Large intestine (tissue), 3 donors: ENCODE results near the gene FHOD1. TPM values are rescaled to one million over a fixed set of nuclear protein-coding genes. Genes with fewer than 3 reads are reported as not detected.

Experiments used
- DNase-seq, 2 donors: peaks; one replicate each; pipeline versions ENCODE4 v3.0.0 to v3.0.0-alpha.2; 2013
- H3K27ac ChIP-seq: one replicate; pipeline ENCODE4 v1.5.1; 2013; ENCODE audit warnings: low read length
- H3K27me3 ChIP-seq: 2 replicates; pipeline ENCODE4 v1.6.1; 2013; ENCODE audit warnings: low read length; ENCODE audit not compliant: control insufficient read depth, insufficient read depth
- H3K36me3 ChIP-seq: 2 replicates; pipeline ENCODE4 v1.6.1; 2013; ENCODE audit warnings: low read length; ENCODE audit not compliant: control insufficient read depth, insufficient read depth
- H3K4me1 ChIP-seq: one replicate; pipeline ENCODE4 v1.6.1; 2013; ENCODE audit warnings: low read length; ENCODE audit not compliant: control insufficient read depth, insufficient read depth
- H3K4me3 ChIP-seq: one replicate; pipeline ENCODE4 v1.5.1; 2013; ENCODE audit warnings: low read length
- H3K9me3 ChIP-seq: one replicate; pipeline ENCODE4 v1.6.1; 2013; ENCODE audit warnings: mild to moderate bottlenecking, low read depth, low read length, moderate library complexity; ENCODE audit not compliant: control insufficient read depth
- WGBS: methylation state at CpG from one replicate; pipeline ENCODE4 v1.1.5; 2013; ENCODE audit warnings: low lambda C conversion rate; ENCODE audit not compliant: insufficient coverage; 5-methylcytosine and 5-hydroxymethylcytosine counted together
- polyA plus RNA-seq: library from polyadenylated mRNA; unstranded; fragments of 120-200 nt; gene quantifications from one replicate; pipeline ENCODE4 v1.2.1, GENCODE V29; 2013

The FHOD1 gene
- polyA plus RNA-seq, 1 donor, result 13.8 TPM

DNA sequence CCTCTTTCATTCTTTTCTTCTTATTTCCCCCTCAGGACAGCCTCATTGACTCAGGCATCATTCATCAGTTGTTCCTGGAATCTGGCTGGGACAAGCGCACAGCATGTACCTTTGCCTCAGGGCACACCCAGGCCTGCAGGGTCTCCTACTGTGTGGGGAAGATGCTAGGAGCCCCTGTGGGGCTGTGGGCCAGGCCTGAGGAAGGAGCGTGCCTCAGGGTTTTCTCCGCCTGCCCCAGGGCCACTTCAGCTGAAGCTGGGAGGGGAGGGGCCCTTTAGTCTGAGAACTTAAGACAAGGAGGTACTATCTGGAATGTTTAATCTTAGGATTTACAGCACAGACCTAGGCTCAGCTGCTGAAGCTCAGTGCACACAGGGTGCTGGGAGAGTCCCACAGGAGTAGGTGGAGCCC, 40.4 kb downstream of the FHOD1 start:
- H3K4me1 ChIP-seq, result no peaks in the 10 kb centered on the region
- H3K9me3 ChIP-seq, result no peaks in the 10 kb centered on the region
- DNase-seq, result no peak
- no peak overlapping the region for H3K4me3 ChIP-seq
- WGBS, result no CpG with 5 or more reads among the region's 3 CpGs
- H3K36me3 ChIP-seq, result peaks cover 29% of the 10 kb centered on the region
- H3K27ac ChIP-seq, result no peak overlapping the region
- H3K27me3 ChIP-seq, result no peaks in the 10 kb centered on the region

DNA sequence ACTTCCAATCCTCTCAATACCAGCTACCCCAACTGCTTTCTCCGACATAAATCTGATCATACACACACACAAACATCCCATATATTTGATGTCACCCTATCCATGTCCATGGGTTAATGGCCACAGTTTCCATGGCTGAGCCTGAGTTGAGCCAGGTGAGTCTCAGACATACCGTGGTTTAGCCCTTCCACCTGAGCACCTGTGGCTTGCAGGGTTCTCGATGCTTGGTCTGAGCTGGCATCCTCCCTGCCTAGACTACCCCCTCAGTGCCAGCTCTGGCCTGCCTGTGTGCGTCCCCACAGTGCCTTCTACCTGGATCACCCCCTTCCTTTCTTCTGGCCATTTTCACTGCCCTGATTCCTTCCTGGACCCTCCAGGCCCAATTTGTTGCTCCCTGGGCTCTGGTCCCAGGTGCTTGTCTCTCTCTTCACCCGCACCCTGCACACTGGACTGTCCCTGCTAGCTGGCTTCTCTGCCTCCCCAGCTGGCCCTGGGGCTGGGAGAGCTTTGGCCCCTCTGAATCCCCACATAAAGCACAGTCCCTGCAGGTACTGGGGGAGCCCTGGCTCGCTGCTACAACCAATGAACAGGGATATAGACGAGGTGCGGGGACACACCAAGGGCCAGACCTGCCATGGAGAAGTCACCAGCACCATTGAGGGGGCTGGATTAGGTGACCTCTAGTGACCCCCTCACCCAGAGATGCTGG, 41.0 kb downstream of the FHOD1 start:
- Histone ChIP-seq H3K9me3 (no peaks in the 10 kb centered on the region), H3K4me3 (no peak overlapping the region), H3K27me3 (no peaks in the 10 kb centered on the region), H3K4me1 (no peaks in the 10 kb centered on the region), H3K27ac (no peak overlapping the region), H3K36me3 (peaks cover 34% of the 10 kb centered on the region)
- no peak for DNase-seq
- WGBS, result no CpG with 5 or more reads among the region's 8 CpGs

DNA sequence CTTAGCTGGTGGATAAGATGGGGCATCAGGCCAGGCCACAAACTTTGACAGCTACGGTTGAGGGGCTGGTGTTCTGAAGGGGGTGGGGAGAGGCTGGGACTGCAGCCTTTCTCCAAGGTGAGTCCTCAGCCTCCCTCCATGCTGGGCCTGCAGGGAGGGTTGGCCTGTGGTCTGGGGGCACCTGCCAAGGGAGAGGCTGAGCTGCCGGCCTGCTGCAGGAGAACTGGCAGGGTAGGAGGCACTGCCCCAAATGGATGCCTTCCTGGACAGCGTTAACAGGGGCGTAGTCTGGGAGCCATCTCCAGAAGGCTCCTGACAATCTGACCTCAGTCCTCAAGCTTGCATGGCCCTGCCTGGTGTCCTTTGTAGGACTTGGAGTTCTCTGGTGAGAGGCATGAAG, 43.2 kb downstream of the FHOD1 start:
- peaks cover 6% of the 10 kb centered on the region for H3K4me1 ChIP-seq
- no peaks in the 10 kb centered on the region for H3K27me3 ChIP-seq
- H3K9me3 ChIP-seq, result no peaks in the 10 kb centered on the region
- H3K27ac ChIP-seq, result no peak overlapping the region
- peaks cover 39% of the 10 kb centered on the region for H3K36me3 ChIP-seq
- WGBS, result no CpG with 5 or more reads among the region's 4 CpGs
- no peak overlapping the region for H3K4me3 ChIP-seq
- DNase-seq, result no peak

DNA sequence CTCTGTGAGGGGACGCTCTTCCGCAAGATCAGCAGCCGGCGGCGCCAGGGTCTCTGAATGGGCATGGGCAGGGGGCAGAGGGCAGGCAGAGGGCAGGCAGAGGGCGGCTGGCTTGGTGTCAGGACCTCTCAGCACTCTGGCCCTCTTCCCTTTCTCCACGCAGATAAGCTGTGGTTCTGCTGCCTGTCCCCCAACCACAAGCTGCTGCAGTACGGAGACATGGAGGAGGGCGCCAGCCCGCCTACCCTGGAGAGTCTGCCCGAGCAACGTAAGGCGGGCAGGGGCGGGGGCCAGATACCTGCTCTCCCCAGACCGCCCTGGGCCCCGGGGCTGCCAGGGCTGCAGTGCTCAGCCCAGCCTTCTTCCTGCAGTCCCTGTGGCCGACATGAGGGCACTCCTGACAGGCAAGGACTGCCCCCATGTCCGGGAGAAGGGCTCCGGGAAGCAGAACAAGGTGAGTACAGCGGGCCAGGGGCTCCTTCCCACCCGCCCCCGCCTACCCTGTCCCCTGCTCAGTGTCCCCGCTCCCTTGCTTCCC, 44.3 kb downstream of the FHOD1 start:
- DNase-seq, result no peak
- no CpG with 5 or more reads among the region's 23 CpGs for WGBS
- H3K4me1 ChIP-seq, result peaks cover 12% of the 10 kb centered on the region
- H3K9me3 ChIP-seq, result no peaks in the 10 kb centered on the region
- peaks cover 42% of the 10 kb centered on the region for H3K36me3 ChIP-seq
- no peak overlapping the region for H3K27ac ChIP-seq
- no peaks in the 10 kb centered on the region for H3K27me3 ChIP-seq
- no peak overlapping the region for H3K4me3 ChIP-seq

DNA sequence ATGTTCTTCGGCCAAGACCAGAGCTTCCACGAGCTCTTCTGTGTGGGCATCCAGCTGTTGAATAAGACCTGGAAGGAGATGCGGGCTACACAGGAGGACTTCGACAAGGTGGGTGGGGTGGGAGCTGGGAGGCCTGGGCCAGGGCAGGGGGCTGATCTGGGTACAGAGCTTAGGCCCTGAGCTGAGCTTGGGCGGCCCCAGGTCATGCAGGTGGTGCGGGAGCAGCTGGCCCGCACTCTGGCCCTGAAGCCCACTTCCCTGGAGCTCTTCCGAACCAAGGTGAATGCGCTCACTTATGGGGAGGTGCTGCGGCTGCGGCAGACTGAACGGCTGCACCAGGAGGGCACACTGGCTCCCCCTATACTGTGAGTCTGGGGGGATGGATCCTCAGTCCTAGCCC, 44.9 kb downstream of the FHOD1 start:
- no peak overlapping the region for H3K4me3 ChIP-seq
- H3K4me1 ChIP-seq, result peaks cover 18% of the 10 kb centered on the region
- no peaks in the 10 kb centered on the region for H3K27me3 ChIP-seq
- no peak for DNase-seq
- H3K27ac ChIP-seq, result no peak overlapping the region
- no peaks in the 10 kb centered on the region for H3K9me3 ChIP-seq
- peaks cover 48% of the 10 kb centered on the region for H3K36me3 ChIP-seq
- WGBS, result no CpG with 5 or more reads among the region's 12 CpGs

DNA sequence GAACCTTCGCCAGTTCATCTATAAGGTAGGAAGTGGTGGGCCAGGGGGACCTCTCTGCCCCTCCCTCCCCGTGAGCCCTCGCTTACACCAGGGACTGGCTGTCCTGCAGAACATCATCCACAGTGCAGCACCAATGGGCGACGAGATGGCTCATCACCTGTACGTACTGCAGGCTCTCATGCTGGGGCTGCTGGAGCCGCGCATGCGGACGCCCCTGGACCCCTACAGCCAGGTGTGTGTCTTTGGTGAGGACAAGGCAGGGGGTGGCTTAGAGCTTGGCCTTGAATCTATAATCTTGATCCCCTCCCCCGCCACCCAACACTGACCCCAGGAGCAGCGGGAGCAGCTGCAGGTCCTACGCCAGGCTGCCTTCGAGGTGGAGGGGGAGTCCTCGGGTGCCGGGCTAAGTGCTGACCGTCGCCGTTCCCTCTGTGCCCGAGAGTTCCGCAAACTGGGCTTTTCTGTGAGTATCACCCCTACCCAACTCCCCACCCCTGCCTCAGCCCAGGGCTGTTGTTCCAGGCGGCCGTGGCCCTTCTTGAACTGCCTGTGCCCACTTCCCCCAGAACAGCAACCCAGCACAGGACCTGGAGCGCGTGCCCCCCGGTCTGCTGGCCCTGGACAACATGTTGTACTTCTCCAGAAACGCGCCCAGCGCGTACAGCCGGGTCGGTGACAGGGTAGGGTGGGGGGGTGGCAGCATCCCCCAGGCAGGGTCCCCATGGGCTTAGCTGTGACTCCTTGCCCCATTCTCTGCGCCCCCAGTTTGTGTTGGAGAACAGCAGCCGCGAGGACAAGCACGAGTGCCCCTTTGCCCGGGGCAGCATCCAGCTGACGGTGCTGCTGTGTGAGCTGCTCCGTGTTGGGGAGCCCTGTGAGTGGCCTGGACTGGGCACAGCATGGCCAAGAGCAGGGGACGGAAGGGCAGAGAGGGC, 45.6 kb downstream of the FHOD1 start:
- Histone ChIP-seq H3K27ac (no peak overlapping the region), H3K4me1 (peaks cover 20% of the 10 kb centered on the region), H3K27me3 (no peaks in the 10 kb centered on the region), H3K9me3 (no peaks in the 10 kb centered on the region), H3K4me3 (no peak overlapping the region), H3K36me3 (peaks cover 55% of the 10 kb centered on the region)
- DNase-seq, result no peak
- no CpG with 5 or more reads among the region's 40 CpGs for WGBS

DNA sequence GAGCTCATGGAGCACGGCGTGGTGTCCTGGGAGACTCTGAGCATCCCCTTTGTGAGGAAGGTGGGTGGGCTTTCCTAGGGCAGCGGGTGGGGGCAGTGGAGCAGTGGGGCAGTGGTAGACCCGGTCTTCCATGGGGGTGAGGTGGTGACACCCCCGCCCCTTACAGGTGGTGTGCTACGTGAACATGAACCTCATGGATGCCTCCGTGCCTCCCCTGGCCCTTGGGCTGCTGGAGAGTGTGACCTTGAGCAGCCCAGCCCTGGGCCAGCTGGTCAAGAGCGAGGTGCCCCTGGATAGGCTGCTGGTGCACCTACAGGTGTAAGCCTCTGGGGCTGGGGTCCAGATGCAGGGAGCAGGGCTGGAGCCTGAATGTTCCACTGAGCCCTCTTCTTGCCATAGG, 46.8 kb downstream of the FHOD1 start:
- H3K27ac ChIP-seq, result no peak overlapping the region
- DNase-seq, result no peak
- WGBS, result no CpG with 5 or more reads among the region's 8 CpGs
- peaks cover 20% of the 10 kb centered on the region for H3K4me1 ChIP-seq
- no peaks in the 10 kb centered on the region for H3K27me3 ChIP-seq
- peaks cover 63% of the 10 kb centered on the region for H3K36me3 ChIP-seq
- no peaks in the 10 kb centered on the region for H3K9me3 ChIP-seq
- no peak overlapping the region for H3K4me3 ChIP-seq

DNA sequence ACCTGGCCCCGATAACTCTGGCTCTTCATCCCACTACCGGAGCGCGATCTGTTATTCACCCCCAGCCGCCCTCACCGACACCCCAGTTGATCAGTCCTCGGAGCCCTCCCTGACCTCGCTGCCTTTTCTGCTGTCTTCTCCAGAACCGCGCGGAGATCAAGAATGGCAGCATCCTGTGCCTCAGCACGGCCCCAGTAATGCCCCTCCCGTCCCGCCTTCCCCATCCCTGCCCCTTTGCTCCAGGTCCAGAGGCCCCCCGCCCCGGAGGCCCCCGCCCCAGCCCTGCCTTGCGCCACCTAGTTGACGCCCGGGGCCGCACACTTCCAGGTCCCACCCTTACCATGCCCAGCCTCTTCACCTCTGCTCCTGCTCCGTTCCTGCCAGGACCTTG, 47.5 kb downstream of the FHOD1 start:
- peak in 1 of 2 donors; percentile 56 for DNase-seq
- Histone ChIP-seq H3K27me3 (no peaks in the 10 kb centered on the region), H3K27ac (peak overlapping the region; percentile 99), H3K4me1 (peaks cover 20% of the 10 kb centered on the region), H3K36me3 (peaks cover 70% of the 10 kb centered on the region), H3K4me3 (peak overlapping the region; percentile 96), H3K9me3 (no peaks in the 10 kb centered on the region)
- 13% methylated on average over 3 of the region's 22 CpGs for WGBS

DNA sequence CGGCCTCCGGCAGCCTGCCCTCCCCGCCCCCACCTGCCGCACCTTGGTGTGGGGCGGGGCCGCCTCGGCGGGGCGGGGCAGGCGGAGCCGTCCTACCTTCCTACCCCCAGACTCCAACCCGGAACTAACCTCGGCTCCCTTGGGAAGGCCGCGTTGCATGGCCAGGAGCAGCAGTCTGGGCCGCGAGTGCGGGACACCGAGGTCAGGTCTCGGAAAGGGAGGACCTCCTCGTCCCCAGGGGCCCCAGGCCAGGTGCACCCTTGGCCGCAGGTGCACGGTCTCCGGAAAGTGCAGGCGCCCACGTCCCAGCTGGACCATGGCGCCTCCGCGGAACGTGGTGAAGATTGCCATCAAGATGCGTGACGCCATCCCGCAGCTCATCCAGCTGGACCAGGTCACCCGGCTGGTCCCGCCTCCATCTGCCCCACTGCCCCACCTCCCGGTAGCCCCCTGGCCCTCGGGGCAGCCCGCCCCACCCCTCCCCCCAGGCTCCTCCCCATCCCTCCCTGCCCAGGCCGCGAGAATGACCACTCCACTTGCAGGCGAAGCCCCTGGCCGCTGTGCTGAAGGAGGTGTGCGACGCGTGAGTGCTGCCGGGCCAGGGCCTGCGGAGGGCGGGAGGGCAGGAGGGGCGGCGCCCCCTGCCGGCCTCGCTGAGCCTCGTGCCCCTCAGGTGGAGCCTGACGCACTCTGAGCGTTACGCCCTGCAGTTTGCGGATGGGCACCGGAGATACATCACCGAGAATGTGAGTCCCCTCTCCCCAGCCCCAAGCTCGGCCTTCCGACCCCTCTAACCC, 48.1 kb downstream of the FHOD1 start, which contains the start of gene ELMO3:
TSS of gene ELMO3 (plus strand) at position 121 of the 797 bp plus-strand sequence. CDS start at position 317, 196 bp downstream.
- H3K4me3 ChIP-seq, result peak within 1 kb of the TSS; percentile 96
- no peaks in the 10 kb centered on the region for H3K9me3 ChIP-seq
- peak; percentile 83 to 91 for DNase-seq
- peaks cover 20% of the 10 kb centered on the region for H3K4me1 ChIP-seq
- H3K27me3 ChIP-seq, result no peaks in the 10 kb centered on the region
- peak within 1 kb of the TSS; percentile 99 for H3K27ac ChIP-seq
- H3K36me3 ChIP-seq, result peaks cover 73% of the 10 kb centered on the region
- no CpG with 5 or more reads among the region's 61 CpGs for WGBS
